Embryonic facial prominence (tissue), 1 donor: ENCODE data around the gene RYR1.
A peak's percentile ranks its signal among the peaks of the same experiment; 100 is the strongest.
"Not testable (repeated sequence)": the region's sequence is repeated elsewhere in the genome, so short reads cannot be mapped to it uniquely, and the experiment has no call there.

ENCODE experiments used
- DNase-seq: peaks from one replicate; pipeline ENCODE4 v3.0.0-alpha.2; 2016; ENCODE audit errors: extremely low spot score

The RYR1 gene

DNA sequence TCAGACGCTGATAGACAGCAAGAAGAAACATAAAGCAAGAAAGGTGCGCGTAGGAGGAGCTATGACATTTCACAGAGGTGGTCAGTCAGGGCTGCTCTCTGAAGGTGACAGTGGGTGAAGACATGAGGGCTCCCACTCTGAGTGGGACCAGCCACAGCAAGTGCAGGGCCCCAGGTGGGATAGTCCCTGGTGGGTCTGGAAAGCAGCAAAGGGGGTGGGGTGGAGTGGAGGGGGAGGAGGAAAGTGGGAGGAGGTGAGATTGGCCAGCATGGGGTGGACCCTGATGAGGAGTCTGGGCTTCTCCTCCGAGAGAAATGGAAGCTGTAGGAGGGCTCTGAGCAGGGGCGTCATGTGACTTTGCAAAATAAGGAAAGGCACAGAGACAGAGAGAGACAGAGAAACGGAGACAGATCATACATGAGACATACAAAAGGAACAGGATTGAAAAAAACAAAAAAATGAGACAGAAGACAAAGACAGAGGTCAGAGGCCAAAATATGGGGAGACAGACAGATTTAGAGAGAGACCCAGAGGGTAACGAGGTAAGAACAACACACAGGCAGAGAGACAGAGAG, 181.6 kb downstream of the RYR1 start:
- no peak for DNase-seq

DNA sequence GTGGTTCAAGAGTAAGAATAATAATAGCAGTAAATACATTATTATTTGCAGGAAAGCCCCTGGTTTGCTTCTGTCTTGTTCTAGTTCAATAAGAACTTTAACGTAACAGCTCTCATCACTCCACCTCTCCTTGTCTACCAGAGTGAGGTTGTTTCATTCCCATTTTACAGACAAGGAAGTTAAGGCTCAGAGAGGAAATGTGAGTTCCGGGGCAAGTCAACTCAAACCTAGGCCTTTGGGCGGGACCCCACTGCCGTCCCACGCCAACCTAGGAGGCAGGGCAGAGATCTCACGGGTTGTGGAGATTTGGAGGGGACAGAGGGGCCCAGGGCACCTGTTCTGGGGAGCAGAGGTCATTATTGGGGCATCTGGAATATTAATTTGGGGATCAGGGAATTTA, 182.8 kb downstream of the RYR1 start:
- no peak for DNase-seq

DNA sequence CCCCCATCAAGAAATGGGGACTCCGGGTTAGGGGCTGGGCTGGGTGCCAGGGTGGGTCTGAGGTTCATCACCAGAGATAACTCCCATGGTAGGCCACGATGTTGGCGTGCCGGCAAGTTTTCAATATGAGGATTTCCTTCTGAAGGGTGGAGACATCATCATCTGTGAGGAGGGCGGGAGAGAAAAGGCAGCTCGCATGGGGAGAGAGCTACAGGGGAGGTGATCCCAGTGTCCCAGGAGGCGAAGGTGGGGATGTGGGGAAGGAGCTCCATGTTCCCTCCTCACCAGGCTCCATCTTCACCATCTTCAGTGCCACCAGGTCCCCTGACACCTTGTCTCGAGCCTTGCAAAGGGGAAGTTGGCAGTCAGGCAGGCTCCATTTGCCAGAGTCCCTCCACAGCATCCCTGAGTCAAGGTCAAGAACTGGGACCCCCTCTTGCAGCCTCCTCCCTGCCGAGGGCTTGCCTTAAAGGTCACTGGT, 183.8 kb downstream of the RYR1 start:
- DNase-seq: no peak

DNA sequence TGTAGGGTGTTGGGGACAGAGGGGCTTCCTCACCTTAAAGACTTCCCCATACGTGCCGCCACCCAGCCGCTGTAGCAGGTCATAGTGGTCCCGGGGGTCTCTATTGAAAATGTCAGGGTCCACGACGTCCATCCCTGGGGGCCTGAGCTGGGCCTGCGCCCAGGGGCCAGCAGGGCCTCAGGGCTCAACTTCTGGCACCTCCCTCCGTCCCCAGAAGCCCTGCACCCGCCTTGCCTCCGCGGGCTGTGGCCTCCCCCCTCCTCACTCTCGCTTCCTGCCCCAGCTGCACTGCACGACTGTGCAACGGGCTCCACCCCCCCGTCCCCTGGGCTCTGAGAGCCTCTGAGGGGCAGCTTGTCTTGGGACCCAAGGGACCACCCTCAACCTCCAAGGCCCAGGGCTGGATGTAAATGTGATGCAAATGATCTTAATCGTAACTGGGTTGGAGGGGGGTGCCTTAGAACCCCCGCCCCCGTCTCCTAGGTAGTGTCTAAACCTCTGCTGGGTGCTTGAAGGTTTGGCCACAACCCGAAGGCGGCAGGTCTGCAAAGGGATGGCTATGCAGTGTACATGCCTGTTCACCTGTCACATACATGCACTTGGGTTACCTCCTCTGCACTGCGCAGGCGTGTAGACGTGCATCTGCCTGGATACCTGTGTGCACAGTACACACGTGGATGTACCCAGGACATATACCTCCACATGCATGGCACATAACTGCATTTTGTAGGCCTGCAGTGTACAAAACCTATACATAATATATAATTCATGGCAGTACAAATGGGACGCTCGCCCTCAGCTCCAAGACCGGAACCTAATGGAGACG, 184.5 kb downstream of the RYR1 start, which contains the start of gene MAP4K1:
TSS of gene MAP4K1 (minus strand) at position 190 of the 826 bp plus-strand sequence. CDS start at position 132, 58 bp downstream.
- DNase-seq: no peak

DNA sequence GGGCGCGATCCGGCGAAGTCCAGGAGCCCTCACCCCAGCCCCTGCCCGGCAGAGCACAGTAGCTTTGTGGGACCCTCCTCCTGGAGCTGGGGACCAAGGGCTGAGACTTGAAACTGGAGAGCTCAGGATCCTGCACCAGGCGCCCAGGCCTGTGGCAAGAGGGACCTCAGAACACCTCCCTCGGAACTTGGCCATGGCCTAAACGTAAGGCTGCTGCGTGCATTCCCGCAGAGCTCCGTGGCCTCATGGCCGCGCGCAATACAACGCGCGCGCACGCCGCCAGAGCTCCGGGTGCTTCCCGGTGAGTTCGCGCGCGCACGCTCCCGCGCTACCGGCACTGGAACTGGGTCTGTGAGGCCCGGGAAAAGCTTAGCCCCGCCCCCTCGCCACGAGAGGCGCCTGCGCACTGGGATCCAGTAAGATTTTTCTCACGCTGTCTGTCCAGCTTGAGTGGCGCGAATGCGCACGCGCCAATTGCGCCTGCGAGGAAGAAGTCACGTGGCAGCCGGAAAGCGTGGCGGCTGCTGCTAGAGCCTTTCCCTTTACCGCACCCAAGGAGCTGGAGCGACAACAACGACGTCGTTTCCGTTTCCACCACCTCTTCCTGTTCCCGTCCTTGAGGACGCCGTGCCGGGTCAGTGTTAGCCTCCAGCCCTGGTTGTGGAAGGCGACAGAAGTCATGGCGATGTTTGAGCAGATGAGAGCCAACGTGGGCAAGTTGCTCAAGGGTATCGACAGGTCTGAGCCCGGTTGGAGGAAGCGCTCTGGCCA, 185.3 kb downstream of the RYR1 start, which contains the start of gene EIF3K:
TSS of gene EIF3K (plus strand) at position 599 of the 771 bp plus-strand sequence. CDS start at position 680, 81 bp downstream.
- peak; percentile 94 for DNase-seq

DNA sequence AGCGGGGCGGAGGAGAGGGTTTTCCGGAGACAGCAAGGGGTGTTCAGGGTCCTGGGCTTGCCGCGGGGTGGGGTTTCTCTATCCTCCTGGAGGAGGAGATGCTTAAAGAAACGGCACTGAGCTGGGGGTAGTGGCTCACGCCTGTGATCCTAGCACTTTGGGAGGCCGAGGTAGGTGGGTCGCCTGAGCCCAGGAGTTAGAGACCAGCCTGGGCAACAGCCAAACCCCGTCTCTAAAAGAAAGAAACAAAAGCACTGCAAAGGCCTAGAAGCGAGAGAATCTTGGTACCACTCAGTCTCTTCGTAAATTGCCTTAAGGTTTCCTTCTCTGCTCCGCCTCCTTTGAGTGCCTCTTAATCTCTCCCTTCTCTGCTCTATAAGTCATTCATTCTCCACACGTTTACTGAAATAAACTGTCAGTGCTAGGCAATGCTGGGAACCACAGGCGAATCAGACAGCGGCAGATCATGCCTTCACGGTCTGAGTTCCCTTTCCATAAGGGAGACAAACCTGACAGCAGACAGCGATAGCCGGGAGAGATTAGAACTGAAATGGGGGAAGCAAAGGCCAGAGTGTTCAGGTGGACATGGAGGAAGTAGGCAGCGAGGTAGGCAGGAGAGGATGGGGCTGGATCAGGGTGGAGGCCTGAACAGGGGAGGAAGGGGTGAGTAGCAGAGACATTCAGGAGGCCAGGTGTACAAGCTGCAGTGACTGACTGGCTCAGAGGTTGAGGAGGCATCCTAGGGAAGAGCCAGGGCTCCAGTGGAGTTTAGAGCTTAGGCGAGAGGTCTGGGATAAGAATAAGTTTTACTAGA, 186.1 kb downstream of the RYR1 start:
- no peak for DNase-seq

DNA sequence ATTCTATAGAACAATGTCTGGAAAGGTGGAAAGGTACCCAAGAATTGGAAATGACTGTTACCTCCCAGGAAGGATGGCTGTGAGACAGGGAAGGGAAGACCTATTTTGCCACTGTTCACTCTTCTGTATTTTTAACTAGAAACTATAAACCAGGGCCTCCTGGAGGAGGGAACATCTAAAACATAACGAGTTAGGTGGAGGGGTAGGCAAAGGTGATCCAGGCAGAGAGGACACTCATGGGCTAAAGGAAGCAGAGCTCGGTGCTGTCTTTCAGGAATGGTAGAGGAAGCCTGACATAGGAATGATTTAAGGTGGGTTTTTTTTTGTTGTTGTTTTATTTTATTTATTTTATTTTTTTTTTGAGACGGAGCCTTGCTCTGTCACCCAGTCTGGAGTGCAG, 191.3 kb downstream of the RYR1 start:
- DNase-seq: no peak

DNA sequence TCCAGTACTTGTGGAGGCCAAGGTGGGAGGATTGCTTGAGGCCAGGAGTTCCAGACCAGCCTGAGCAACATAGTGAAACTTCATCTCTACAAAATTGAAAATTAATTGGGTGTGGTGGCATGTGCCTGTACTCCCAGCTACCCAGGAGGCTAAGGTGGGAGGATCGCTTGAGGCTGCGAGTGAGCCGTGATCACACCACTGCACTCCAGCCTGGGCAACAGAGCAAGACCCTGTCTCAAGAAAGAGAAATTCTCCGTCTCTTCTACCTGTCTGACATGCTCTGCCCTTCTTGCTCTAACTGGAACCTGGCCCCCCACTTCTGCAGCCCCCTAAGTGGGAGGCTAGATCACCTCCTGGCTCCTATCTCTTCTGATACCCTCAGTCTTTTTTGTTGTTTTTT, 192.9 kb downstream of the RYR1 start:
- DNase-seq: no peak

DNA sequence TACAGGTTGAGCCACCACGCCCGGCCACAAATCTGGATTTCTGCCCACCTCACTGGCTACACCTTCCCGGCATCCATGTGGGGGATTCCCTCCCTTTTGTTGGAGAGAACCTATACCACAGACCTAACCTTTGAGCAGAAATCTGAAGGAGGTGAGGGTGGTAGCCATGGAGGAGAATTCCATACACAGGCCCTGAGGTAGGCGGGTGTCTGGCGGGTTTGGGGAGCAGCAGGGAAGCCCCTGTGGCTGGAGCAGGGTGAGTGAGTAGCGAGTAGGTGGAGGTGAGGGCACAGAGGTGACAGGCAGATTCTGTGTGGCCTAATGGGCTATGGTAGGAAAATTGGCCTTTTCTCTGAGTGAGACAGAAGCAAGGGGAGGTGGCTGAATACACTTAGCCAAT, 196.1 kb downstream of the RYR1 start:
- no peak for DNase-seq

DNA sequence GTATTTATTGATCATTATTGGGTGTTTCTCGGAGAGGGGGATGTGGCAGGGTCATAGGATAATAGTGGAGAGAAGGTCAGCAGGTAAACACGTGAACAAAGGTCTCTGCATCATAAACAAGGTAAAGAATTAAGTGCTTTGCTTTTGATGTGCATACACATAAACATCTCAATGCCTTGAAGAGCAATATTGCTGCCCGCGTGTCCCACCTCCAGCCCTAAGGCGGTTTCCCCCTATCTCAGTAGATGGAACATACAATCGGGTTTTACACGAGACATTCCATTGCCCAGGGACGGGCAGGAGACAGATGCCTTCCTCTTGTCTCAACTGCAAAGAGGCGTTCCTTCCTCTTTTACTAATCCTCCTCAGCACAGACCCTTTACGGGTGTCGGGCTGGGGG, 197.8 kb downstream of the RYR1 start:
- DNase-seq: not testable (repeated sequence)

DNA sequence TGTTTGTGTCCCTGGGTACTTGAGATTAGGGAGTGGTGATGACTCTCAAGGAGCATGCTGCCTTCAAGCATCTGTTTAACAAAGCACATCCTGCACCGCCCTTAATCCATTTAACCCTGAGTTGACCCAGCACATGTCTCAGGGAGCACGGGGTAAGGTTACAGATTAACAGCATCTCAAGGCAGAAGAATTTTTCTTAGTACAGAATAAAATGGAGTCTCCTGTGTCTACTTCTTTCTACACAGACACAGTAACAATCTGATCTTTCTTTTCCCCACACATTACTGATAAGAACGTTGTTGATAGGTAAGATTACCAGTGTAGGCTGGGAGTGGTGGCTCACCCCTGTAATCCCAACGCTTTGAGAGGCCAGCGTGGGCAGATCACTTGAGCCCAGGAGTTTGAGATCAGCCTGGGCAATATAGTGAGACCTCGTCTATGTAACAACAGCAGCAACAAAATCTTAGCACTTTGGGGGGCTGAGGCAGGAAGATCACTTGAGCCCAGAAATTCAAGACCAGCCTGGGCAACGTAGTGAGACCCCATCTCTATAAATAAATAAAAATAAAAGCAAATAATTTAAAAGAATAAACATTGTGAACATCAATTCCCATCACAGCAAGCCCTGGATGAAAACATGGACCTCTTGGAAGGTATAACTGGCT, 198.5 kb downstream of the RYR1 start:
- not testable (repeated sequence) for DNase-seq

DNA sequence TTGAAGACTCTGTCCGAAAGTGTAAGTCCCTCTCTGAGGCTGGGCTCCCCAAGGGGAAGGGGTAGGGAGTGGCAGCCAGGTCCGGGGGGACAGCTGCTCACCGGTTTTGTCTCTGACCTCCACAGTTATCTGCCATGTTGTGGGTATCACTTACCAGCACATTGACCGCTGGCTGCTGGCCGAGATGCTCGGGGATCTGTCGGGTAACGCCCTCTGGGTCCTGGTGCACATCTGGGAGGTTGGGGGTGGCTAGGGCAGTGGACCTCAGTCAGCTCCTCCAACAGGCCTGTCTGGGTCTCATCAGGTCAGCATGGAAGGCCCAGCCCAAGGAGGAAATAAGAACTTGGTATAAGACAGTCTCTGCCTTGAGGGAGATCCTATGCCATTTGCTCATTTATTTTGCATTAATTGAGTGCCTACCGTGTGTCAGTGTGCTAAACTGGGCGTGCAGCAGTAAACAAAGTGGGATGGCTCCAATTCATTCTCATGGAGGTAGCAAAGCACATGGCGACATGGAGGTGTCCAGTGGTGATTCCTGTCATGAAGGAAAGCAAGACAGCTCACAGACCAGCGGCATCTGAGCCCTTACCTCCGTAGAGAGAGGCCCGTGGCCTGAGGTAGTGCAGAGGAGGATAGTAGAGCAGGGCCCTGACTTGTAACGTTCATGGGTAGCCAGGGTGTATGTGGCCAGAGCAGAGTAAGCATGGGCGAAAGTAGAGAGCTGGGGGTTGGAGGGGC, 199.2 kb downstream of the RYR1 start:
- DNase-seq: no peak

DNA sequence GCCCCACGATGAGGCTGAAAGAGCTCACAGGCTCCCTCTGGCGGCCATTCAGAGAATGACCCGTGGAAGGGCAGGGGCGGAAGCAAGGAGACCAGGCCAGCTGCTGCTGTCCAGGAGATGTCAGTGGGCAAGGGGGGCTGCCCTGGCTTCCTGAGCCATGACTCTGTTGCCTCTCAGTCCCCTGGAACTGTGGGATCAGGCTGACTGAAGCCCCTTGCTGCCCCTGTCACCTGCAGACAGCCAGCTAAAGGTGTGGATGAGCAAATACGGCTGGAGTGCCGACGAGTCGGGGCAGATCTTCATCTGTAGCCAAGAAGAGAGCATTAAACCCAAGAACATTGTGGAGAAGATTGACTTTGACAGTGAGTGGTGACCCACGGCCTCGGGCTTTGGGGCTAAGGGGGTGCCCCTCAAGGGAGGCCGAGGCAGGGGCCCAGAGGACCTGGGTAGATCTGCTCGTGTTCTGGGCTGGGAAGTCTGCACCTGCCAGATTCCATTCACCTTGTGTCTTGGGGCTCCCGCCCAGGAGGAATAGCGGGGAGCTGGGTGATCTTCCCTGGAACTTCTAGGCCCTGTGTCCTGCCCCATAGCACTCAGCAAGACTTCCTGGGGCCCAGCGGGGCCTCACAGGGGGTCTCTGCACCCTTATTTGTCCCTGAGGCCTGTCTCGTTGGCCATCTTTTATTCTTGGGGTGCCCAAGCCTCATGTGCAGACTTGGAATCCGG, 201.4 kb downstream of the RYR1 start:
- no peak for DNase-seq

DNA sequence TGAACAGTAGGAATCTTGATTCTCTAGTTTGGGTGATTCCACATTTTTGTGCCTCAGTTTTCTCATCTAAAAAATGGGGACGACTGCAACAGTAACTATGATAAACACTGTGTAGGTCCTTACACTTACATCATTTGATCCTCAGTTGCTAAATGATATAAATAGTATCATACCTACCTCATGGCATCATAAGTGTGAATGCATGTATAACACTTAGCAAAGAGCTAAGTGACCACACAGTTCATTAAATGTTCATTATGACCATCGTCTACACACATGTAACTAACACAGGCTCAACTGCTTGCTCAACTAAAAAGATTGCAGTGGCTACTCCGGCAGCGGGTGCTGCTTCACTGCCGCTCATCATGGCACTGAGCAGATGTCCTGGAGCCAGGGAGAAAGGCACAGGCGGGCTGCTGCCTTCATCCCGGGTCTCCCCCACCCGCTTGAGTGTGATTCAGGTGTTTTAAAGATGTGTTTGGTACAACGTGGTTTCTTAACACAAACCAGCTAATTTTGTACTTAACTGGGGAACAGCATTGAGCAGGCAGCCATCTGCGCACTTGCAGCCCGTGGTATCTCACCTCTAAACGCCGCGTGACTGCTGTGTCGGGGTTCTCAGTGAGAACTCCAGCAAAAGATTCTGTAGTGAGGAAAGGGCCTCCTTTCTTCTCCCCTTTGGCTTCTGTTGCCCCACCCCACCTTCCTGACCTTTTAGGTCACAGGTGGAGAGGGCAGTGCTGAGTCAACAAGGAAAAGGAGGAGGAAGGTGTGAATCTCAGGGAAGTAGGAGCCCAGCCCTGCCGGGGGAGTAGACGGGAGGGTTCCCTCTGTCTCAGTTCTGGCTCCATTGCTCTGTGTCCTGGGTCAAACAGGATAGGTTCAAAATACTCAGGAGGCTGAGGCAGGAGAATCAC, 202.2 kb downstream of the RYR1 start:
- DNase-seq: no peak
